Heart left ventricle (tissue), 16 donors: Measurements from ENCODE around the gene MAP2K5. TPM values are rescaled to one million over a fixed set of nuclear protein-coding genes. Genes with fewer than 3 reads are reported as not detected.

Source experiments
- ATAC-seq, 4 donors: fragments of 200-7000 bp; cut with Tn5 transposase; one replicate each; pipeline ENCODE4 v1.9.1; 2020 to 2022; ENCODE audit warnings: moderate library complexity in 4 of 4, mild to moderate bottlenecking in 3 of 4, moderate number of reproducible peaks in 1 of 4
- DNase-seq, 5 donors: peaks; one replicate each; pipeline ENCODE4 v3.0.0-alpha.2; 2020
- H3K27ac ChIP-seq, 12 donors: fragments of 200-600 bp; sonication (generic) in 4 of 12; one replicate each; pipeline versions ENCODE4 v1.5.0 to v1.8.0; 2016 to 2022; ENCODE audit warnings: mild to moderate bottlenecking in 2 of 12
- H3K27me3 ChIP-seq, 9 donors: fragments of 200-600 bp; sonication (generic) in 2 of 9; one replicate each; pipeline versions ENCODE4 v1.5.1 to v1.8.0; 2016 to 2022; ENCODE audit warnings: mild to moderate bottlenecking in 3 of 9
- H3K36me3 ChIP-seq, 9 donors: fragments of 200-600 bp; sonication (generic) in 2 of 9; one replicate each; pipeline versions ENCODE4 v1.5.0 to v1.8.0; 2018 to 2022; ENCODE audit warnings: mild to moderate bottlenecking in 2 of 9
- H3K4me1 ChIP-seq, 12 donors: fragments of 200-600 bp; sonication (generic) in 4 of 12; one replicate each; pipeline versions ENCODE4 v1.5.0 to v1.8.0; 2016 to 2022; ENCODE audit warnings: mild to moderate bottlenecking in 3 of 12
- H3K4me3 ChIP-seq, 12 donors: fragments of 200-600 bp; sonication (generic) in 4 of 12; one replicate each; pipeline versions ENCODE4 v1.5.0 to v1.8.0; 2017 to 2022; ENCODE audit warnings: mild to moderate bottlenecking in 9 of 12, moderate library complexity in 4 of 12
- H3K9me3 ChIP-seq, 12 donors: fragments of 200-600 bp; sonication (generic) in 4 of 12; one replicate each; pipeline versions ENCODE4 v1.5.0 to v1.8.0; 2016 to 2022; ENCODE audit warnings: mild to moderate bottlenecking in 1 of 12
- POLR2A ChIP-seq, 2 donors: fragments of 450-650 bp; IDR thresholded peaks; one replicate each; pipeline ENCODE4 v1.6.1; 2017; ENCODE audit warnings: antibody characterized with exemption in 2 of 2, mild to moderate bottlenecking in 2 of 2, moderate library complexity in 2 of 2
- WGBS, 4 donors: extraction: QIAGEN DNeasy Blood & Tissue Kit in 2 of 4; methylation state at CpG; one replicate each; pipeline versions ENCODE4 v1.1.5 to v1.1.7; 2013 to 2018; 5-methylcytosine and 5-hydroxymethylcytosine counted together
- intact Hi-C, 10 donors: fragments of 100-400 bp; cut with DNase I; formaldehyde crosslinking; loops; one replicate each; pipeline versions ENCODE4 v1.11.1 to v1.14.2; 2022
- polyA plus RNA-seq, 2 donors: library from polyadenylated mRNA; stranded (reverse); fragments of 200-250 nt; gene quantifications; one replicate each; pipeline ENCODE4 v1.2.3, GENCODE V29; 2013
- total RNA-seq, 9 donors: library from RNA; depleted of rRNA in 2 of 9; stranded (reverse); fragments of >200 nt in 2 of 9; fragmentation: NEBNext Ultra II Directional in 3 of 9; extraction: Animal tissue kit (Norgen Biotek cat#: 25700) in 3 of 9; gene quantifications; one replicate each; pipeline versions ENCODE4 v1.1.0 to v1.2.4, GENCODE V29; 2016 to 2023
- TF ChIP-seq, protein P1 (sequence below), 12 donors: fragments of 200-600 bp; sonication (generic) in 4 of 12; IDR thresholded peaks; one replicate each; pipeline versions ENCODE4 v1.5.0 to v1.8.0; 2018 to 2022; ENCODE audit warnings: antibody characterized with exemption in 12 of 12, mild to moderate bottlenecking in 5 of 12
- donor health status: ischemic (EF 13 %, LVEDD 7.1; RV severe dilation, severe dysfunction).
- donor health status: healthy with polysubstance abuse.
- donor health status: DM: no; HTN: yes; CAD: no.
- donor health status: DM: no; HTN: no; CAD: no.
- donor health status: ischemic (EF 25% LVEDD 6.9; RV normal size, moderate dysfunction).
- donor health status: ischemic (EF 25% LVEDD 5.7; RV mildly dilated, moderate dysfunction).
- donor health status: healthy.
- donor health status: DM: yes; HTN: yes; CAD: no.
- donor health status: ischemic (EF 35%, LVEDD 5.7; RV mildly dilated, moderate dysfunction).
- donor health status: nonischemic (EF 11% LVEDD 7.7; RV severe dilation, severe dysfunction).
- donor health status: DM: yes; HTN: yes; CAD: no.
- donor health status: PGD.
- donor health status: ischemic (EF 29% LVEDD 5.4; RV normal size, mild dysfunction).
- donor health status: nonischemic (EF 23%, LVEDD 6.1; RV moderate dilation, normal function).

Gene MAP2K5
- total and polyA plus RNA-seq, 11 donors: 8.1 to 32.0 (median 19.1) TPM

DNA sequence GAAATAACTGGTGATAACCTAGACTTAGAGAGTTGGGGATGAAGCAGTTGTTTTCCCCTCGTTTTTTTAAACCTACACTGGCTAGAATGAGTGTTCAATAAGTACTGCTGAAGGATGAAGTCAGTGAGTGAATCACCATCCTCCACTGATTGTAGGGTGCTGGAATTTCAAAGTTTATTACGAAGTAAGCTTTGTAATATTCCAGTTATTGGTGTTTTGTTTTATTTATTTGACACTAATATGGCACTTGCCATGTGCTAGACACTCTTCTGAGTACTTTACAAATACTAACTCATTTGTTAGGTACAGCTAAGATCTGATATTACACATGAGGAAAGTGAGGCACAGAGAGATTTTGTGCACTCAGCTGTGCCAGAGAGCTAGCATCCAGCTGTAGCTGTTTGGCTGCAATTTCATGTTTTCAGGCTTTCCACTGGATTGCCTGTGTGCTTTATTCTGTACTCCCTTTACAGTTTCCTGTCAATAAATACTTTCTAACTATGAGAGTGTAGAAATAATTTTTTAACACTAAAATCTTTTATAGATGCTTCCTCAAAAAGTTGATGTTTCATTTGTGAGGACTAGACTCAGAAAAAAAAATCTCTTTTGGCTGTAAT lies 5.8 kb downstream of the MAP2K5 start:
- peaks cover 0 to 46% (median 30%) of the 10 kb centered on the region in 12 donors for H3K4me1 ChIP-seq
- peak overlapping the region in 6 of 12 donors; percentile 1 to 46 (median 26) for H3K27ac ChIP-seq
- peak in 1 of 4 donors; percentile 40 for ATAC-seq
- H3K27me3 ChIP-seq: no peaks in the 10 kb centered on the region
- no peak for TF ChIP-seq POLR2A (IDR thresholded peaks at IDR 0.05)
- TF ChIP-seq, protein P1, sequence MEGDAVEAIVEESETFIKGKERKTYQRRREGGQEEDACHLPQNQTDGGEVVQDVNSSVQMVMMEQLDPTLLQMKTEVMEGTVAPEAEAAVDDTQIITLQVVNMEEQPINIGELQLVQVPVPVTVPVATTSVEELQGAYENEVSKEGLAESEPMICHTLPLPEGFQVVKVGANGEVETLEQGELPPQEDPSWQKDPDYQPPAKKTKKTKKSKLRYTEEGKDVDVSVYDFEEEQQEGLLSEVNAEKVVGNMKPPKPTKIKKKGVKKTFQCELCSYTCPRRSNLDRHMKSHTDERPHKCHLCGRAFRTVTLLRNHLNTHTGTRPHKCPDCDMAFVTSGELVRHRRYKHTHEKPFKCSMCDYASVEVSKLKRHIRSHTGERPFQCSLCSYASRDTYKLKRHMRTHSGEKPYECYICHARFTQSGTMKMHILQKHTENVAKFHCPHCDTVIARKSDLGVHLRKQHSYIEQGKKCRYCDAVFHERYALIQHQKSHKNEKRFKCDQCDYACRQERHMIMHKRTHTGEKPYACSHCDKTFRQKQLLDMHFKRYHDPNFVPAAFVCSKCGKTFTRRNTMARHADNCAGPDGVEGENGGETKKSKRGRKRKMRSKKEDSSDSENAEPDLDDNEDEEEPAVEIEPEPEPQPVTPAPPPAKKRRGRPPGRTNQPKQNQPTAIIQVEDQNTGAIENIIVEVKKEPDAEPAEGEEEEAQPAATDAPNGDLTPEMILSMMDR (IDR thresholded peaks at IDR 0.05): no peak
- peaks cover 0 to 35% (median 14%) of the 10 kb centered on the region in 9 donors for H3K36me3 ChIP-seq
- intact Hi-C loops: loop anchor here in 3 of 10 donors (10.0 kb wide), 2 partner anchors 94 to 286 kb away; no protein-coding TSS in a partner anchor
- H3K9me3 ChIP-seq: no peaks in the 10 kb centered on the region
- DNase-seq: no peak
- WGBS, 4 donors: 77 to 82% (median 78%) methylated on average over 2 of the region's 2 CpGs
- H3K4me3 ChIP-seq: no peak overlapping the region

DNA sequence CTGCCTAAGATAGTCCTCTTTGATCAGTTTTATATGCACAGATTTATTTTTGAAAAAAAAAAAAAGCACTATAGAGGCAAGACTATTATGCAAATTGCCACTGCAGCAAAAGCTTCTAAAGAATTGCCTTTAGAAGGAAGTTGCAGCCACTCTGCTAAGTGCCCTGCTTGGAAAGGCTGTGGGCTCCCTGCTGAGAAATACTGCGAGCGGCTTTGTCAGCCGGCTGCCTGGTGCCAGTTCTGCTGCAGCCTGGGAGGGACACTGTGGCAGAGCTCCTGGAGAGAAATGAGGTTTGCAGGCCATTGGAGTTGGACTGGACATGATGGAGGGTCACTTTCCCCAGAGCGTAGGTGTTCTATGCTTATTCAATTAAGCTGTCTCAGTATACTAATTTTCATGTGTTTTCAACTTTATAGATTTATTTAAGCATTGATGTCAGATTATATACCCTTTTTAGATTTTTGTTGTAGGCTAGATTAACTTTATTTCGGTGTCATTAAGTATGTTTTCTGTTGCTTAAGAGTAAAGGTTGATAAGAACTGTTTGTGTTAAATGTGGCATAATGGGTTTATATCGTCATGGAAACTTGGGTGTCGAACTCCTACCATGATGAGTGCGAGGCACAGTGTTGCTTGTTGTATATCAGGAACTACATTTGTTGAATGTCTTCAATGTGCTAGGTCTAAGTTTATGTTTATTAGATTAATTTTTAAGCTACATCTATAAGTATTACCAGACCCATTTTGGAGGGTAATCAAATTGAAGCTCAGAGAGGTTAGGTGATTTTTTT lies 6.6 kb downstream of the MAP2K5 start:
- intact Hi-C loops: loop anchor here in 3 of 10 donors (10.0 kb wide), 2 partner anchors 94 to 286 kb away; no protein-coding TSS in a partner anchor
- peak; percentile 64 to 89 (median 80) for ATAC-seq
- DNase-seq: peak in 4 of 5 donors; percentile 27 to 50 (median 32)

DNA sequence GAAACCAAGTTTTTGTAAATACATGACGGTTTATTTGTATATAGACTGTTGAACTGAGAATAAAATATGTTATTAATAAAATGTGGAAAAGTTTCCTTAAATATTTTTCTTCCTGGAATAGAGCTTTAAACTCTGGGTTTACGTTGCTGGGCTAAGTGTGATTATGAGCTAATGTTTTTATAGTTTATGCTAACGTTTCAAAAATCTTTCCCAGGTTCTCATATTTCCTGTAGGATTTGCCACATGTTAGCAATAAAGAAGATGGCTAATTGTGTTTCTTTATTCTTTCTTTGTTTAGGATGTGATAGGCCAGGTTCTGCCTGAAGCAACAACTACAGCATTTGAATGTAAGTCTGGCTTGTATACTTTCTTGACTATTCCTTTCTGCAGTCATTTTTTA lies 7.2 kb downstream of the MAP2K5 start:
- TF ChIP-seq, protein P1 (IDR thresholded peaks at IDR 0.05): no peak
- no peak for TF ChIP-seq POLR2A (IDR thresholded peaks at IDR 0.05)
- H3K36me3 ChIP-seq: peaks cover 0 to 35% (median 14%) of the 10 kb centered on the region in 9 donors
- H3K4me1 ChIP-seq: peaks cover 0 to 35% (median 19%) of the 10 kb centered on the region in 12 donors
- intact Hi-C loops: loop anchor here in 3 of 10 donors (10.0 kb wide), 2 partner anchors 95 to 285 kb away; no protein-coding TSS in a partner anchor
- H3K27ac ChIP-seq: peak overlapping the region in 5 of 12 donors; percentile 7 to 46 (median 26)
- ATAC-seq: no peak
- no peak for DNase-seq
- 70 to 75% (median 70%) methylated on average over 3 of the region's 3 CpGs for WGBS, 4 donors
- H3K27me3 ChIP-seq: no peaks in the 10 kb centered on the region
- H3K4me3 ChIP-seq: no peak overlapping the region
- no peaks in the 10 kb centered on the region for H3K9me3 ChIP-seq

More for the DNA sequence above, 6.6 kb downstream of the MAP2K5 start:
- peaks cover 0 to 35% (median 14%) of the 10 kb centered on the region in 9 donors for H3K36me3 ChIP-seq
- 65 to 73% (median 70%) methylated on average over 8 of the region's 8 CpGs for WGBS, 4 donors
- TF ChIP-seq, protein P1 (IDR thresholded peaks at IDR 0.05): no peak
- TF ChIP-seq POLR2A (IDR thresholded peaks at IDR 0.05): no peak
- H3K27ac ChIP-seq: peak overlapping the region in 8 of 12 donors; percentile 5 to 46 (median 28)
- no peaks in the 10 kb centered on the region for H3K9me3 ChIP-seq
- peaks cover 0 to 39% (median 23%) of the 10 kb centered on the region in 12 donors for H3K4me1 ChIP-seq
- H3K27me3 ChIP-seq: no peaks in the 10 kb centered on the region
- no peak overlapping the region for H3K4me3 ChIP-seq

DNA sequence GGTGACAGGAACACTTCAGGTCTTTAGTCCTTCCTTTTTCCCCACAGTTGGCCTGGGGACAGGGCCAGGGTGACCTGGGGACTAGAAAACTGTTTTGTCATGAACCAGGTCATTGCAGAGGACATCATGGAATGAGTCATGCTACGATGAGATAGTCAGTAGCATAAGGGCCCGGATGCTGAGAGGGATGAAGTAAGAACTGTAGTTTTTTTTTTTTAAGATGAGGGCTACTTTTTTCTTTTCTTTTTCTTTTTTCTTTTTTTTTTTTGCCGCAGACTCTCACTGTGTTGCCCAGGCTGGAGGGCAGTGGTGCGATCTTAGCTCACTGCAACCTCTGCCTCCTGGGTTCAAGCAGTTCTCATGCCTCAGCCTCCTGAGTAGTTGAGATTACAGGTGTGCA lies 8.0 kb downstream of the MAP2K5 start:
- WGBS, 4 donors: 62 to 72% (median 67%) methylated on average over 4 of the region's 4 CpGs
- H3K27me3 ChIP-seq: no peaks in the 10 kb centered on the region
- peak in 3 of 5 donors; percentile 17 to 39 (median 35) for DNase-seq
- peak; percentile 66 to 89 (median 86) for ATAC-seq
- intact Hi-C loops: no loop called here
- H3K36me3 ChIP-seq: peaks cover 0 to 35% (median 14%) of the 10 kb centered on the region in 9 donors
- no peaks in the 10 kb centered on the region for H3K9me3 ChIP-seq
- H3K4me3 ChIP-seq: no peak overlapping the region
- TF ChIP-seq, protein P1 (IDR thresholded peaks at IDR 0.05): no peak
- no peak for TF ChIP-seq POLR2A (IDR thresholded peaks at IDR 0.05)
- peaks cover 0 to 35% (median 19%) of the 10 kb centered on the region in 12 donors for H3K4me1 ChIP-seq
- peak overlapping the region in 6 of 12 donors; percentile 6 to 46 (median 28) for H3K27ac ChIP-seq
